KMS-11 (cell line): ENCODE results near the gene IL1RAPL1.

Source experiments
- H2AFZ ChIP-seq: fragments of 200-600 bp; sonication (generic); 2 replicates; pipeline ENCODE4 v1.6.1; 2016; ENCODE audit warnings: antibody characterized with exemption, mixed run types, low read depth
- H3K27ac ChIP-seq: fragments of 200-600 bp; sonication (generic); 2 replicates; pipeline ENCODE4 v1.6.1; 2016; ENCODE audit warnings: mild to moderate bottlenecking, mixed run types
- H3K27me3 ChIP-seq: fragments of 200-600 bp; sonication (generic); 2 replicates; pipeline ENCODE4 v1.6.1; 2017; ENCODE audit warnings: mild to moderate bottlenecking, low read depth, mixed run types, moderate library complexity; ENCODE audit not compliant: insufficient read depth
- H3K36me3 ChIP-seq: fragments of 200-600 bp; sonication (generic); 2 replicates; pipeline ENCODE4 v1.6.1; 2017; ENCODE audit warnings: mild to moderate bottlenecking, mixed run types; ENCODE audit not compliant: insufficient read depth
- H3K4me1 ChIP-seq: fragments of 200-600 bp; sonication (generic); 2 replicates; pipeline ENCODE4 v1.6.1; 2016; ENCODE audit warnings: mild to moderate bottlenecking, low read depth, mixed run types; ENCODE audit not compliant: poor library complexity, severe bottlenecking
- H3K4me2 ChIP-seq: fragments of 200-600 bp; sonication (generic); 2 replicates; pipeline ENCODE4 v1.7.0; 2016; ENCODE audit warnings: mild to moderate bottlenecking, mixed run types
- H3K4me3 ChIP-seq: fragments of 200-600 bp; sonication (generic); IDR thresholded peaks from 2 replicates; pipeline ENCODE4 v1.6.1; 2017; ENCODE audit warnings: low read depth, low read length, mixed read lengths; ENCODE audit not compliant: insufficient read depth
- H3K79me2 ChIP-seq: fragments of 200-600 bp; sonication (generic); 2 replicates; pipeline ENCODE4 v1.6.1; 2016; ENCODE audit warnings: low read depth, mixed run types; ENCODE audit not compliant: insufficient read depth
- H3K9ac ChIP-seq: fragments of 200-600 bp; sonication (generic); 2 replicates; pipeline ENCODE4 v1.6.1; 2016; ENCODE audit warnings: mild to moderate bottlenecking, mixed run types
- H4K20me1 ChIP-seq: fragments of 200-600 bp; sonication (generic); 2 replicates; pipeline ENCODE4 v1.6.1; 2016; ENCODE audit warnings: mild to moderate bottlenecking, mixed run types; ENCODE audit not compliant: insufficient read depth
- CTCF ChIP-seq: fragments of 200-600 bp; sonication (generic); conservative IDR thresholded peaks from 2 replicates; pipeline ENCODE4 v1.6.1; 2017; ENCODE audit warnings: low read depth, mild to moderate bottlenecking, antibody characterized with exemption, low read length, moderate library complexity, mixed read lengths

IL1RAPL1 gene

DNA sequence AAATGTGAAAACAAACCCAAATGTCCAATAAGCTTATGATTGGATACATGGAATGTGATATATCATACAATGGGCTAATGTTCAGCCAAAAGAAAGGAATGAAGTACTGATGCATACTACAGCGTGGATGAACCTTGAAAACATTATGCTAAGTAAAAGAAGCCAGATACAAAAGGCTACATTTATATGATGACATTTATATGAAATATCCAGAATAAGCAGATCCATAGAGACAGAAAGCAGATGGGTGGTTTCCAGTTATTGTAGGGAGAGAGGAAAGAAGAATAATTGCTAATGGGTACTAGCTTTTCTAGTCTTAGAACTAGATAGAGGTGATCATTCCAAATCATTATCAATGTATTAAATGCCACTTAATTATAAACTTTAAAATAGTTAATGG, 801.3 kb downstream of the IL1RAPL1 start:
- Histone ChIP-seq H3K9ac (no peak overlapping the region), H3K4me3 (no peak overlapping the region), H3K27ac (no peak overlapping the region), H3K4me2 (no peak overlapping the region), H3K27me3 (no peaks in the 10 kb centered on the region), H2AFZ (no peak overlapping the region), H3K4me1 (no peaks in the 10 kb centered on the region), H4K20me1 (no peaks in the 10 kb centered on the region), H3K36me3 (no peaks in the 10 kb centered on the region), H3K79me2 (no peaks in the 10 kb centered on the region)
- no peak for TF ChIP-seq CTCF

GRCh38 chrX:29397506-29397905, 810.3 kb downstream of the IL1RAPL1 start:
- no peak overlapping the region for H3K4me3 ChIP-seq
- no peak for TF ChIP-seq CTCF
- no peak overlapping the region for H3K27ac ChIP-seq
- no peaks in the 10 kb centered on the region for H3K27me3 ChIP-seq
- H3K79me2 ChIP-seq: no peaks in the 10 kb centered on the region
- no peak overlapping the region for H2AFZ ChIP-seq
- no peaks in the 10 kb centered on the region for H3K36me3 ChIP-seq
- H3K4me1 ChIP-seq: no peaks in the 10 kb centered on the region
- H3K9ac ChIP-seq: no peak overlapping the region
- no peak overlapping the region for H3K4me2 ChIP-seq
- no peaks in the 10 kb centered on the region for H4K20me1 ChIP-seq

GRCh38 chrX:29407357-29407756, 820.1 kb downstream of the IL1RAPL1 start:
- Histone ChIP-seq H3K4me2 (no peak overlapping the region), H2AFZ (no peak overlapping the region), H3K27me3 (no peaks in the 10 kb centered on the region), H3K4me1 (no peaks in the 10 kb centered on the region), H3K9ac (no peak overlapping the region), H4K20me1 (no peaks in the 10 kb centered on the region), H3K79me2 (no peaks in the 10 kb centered on the region), H3K4me3 (no peak overlapping the region), H3K27ac (no peak overlapping the region), H3K36me3 (no peaks in the 10 kb centered on the region)
- no peak for TF ChIP-seq CTCF

DNA sequence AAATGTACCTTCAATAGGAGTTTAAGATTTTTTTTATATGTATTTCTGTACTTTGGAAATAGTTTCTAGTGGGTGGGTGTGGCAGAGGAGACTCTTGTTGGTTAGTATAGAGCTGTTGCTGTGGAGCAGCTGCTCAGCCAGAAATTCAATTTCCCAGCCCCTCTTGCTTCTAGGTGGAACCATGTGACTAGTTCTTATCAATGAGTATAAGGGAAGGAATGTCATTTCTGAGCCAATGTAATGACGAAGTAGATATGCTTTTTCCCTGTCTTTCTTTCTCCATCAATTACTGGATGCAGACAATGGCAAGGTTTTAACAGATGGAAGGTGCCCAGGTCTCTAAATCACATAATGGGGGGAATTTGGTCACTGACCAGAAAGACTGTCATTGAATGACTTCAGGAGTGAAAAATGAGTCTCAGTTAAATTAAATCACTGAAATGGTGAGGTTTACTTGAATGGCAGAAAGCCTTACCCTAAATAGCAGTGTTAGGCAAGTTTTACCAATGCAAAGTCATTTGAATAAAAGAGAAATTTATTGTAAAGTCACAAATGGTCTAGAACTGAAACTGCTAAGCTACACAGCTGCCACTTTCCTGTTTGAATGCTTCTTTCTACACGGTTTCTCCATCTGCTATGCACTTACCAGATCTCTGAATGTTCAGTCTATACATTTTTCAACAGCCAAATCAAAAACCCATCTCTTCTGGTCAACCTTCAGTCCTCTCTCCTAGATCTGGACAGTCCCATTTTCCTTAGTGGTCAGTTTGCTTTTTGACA, 832.7 kb downstream of the IL1RAPL1 start:
- no peak overlapping the region for H3K4me3 ChIP-seq

More for the DNA sequence above, 832.7 kb downstream of the IL1RAPL1 start:
- Histone ChIP-seq H3K4me1 (no peaks in the 10 kb centered on the region), H3K79me2 (no peaks in the 10 kb centered on the region), H3K36me3 (no peaks in the 10 kb centered on the region), H3K4me2 (no peak overlapping the region), H3K27ac (no peak overlapping the region), H3K27me3 (no peaks in the 10 kb centered on the region), H3K9ac (no peak overlapping the region), H4K20me1 (no peaks in the 10 kb centered on the region), H2AFZ (no peak overlapping the region)
- no peak for TF ChIP-seq CTCF
